NCI-H1694 treated with DMSO at 0.1 percent for 48 hours (cell line): ENCODE measurements around the gene RAX2.
"Not testable (repeated sequence)": the region's sequence is repeated elsewhere in the genome, so short reads cannot be mapped to it uniquely, and the experiment has no call there.

ENCODE experiments used
- DNase-seq: peaks from one replicate; lab custom pipeline; 2025; lab: John Stamatoyannopoulos, UW

RAX2 gene

DNA sequence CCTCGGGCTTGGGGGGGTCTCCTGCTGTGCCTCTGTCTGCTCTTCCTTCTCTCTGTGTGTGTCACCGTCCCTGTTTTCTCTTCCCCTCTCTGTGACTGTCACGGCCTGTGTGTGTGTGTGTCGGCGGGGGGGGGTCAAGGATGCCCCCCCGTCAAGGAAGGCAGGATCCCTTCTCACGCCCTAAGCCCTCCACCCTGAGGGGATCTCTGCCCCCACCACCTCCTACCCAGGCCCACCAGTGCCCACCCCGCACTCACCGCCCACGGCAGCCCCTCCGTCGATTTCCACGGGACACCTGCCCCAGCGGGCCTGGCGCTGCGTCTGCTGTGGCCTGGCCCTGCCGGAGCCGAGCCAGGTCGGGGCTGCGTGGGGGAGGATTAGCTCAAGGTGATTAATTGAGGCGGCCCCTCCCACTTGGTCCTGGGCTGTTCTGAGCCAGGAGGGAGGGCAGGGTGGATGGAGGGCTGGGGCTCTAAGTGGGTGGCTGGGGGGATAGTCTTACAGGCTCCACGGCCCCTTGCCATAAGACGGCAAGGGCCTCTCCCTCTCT is at the start of gene RAX2:
Gene RAX2 (minus strand): TSS at position 323 of the 550 bp plus-strand sequence. CDS start 486 bp downstream, outside the sequence.
- DNase-seq = no peak

DNA sequence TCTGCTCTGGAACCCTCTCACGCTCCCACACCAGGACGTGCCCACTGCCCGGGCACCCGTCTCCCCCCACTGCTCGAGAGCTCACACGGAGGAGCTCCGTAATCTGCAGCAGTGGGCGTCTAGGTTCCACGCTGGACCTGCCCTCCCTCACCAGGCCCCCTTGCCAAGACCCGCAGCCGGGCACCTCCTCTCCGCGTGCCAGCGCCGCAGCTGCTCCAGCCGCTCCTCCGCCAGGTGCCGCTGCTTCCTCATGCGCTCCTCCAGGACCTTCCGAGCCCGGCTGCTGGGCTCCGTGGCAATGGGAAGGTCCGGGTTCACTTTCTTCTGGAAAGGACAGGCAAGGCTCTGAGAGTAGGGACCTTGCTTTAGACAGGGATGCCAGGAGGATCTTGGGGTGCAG is 49.1 kb upstream of the RAX2 start:
- DNase-seq = no peak

DNA sequence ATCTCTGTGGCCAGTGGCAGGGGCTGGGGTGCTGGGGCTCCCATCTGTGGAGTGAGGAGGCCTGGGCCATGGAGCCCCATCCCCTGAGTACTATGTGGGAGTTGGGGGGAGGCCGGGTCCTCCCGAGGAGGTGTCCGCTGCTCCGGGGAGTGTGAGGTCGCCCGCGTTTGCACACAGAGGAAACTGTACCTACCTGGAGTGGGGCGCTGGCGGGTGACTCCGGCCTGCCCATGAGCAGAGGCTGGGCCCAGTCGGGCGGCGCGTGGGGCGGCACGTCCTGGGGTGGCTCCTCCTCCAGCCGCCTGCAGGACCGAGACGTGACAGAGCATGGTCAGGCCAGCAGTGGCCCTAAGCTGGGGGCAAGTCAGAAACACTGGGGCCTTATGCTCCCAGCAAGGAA is 48.0 kb upstream of the RAX2 start:
- no peak for DNase-seq

DNA sequence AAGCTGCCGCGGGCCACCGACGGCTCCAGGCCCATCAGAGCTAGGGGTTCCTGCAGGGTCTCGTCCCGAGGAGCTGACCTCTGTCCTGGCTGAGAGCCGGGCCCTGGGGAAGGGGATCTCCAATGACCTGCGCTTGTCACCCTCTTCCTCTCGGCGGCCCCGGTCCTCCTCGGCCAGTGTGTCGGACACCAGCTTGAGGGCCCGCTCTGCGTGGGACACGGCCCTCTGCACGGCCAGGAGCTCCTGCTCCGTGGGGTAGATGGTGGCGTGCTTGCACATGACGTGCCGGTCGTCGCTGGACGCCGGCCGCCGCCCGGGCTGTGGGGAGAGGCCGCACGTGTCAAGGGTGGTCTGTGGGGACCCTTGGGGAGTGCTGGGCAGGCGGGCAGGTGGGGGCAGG is 46.9 kb upstream of the RAX2 start:
- DNase-seq = no peak

DNA sequence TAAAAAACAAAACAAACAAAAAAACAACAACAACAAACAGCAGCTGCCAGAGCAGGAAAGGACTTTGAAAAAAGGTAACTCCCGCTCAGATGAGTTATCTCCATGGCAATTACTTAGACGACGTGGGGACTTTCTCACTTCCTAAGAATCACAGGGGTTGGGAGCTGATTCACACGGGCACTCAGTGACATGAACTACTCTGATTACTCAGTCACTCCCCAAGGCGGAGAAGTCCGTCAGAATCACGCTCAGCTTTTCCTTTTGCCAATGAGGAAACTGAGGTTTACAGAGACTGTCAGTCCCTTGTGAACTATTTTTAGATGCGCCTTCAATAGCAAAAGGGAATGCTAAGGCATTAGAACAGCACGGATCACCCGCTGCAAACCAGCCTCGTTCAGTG is 46.4 kb upstream of the RAX2 start:
- no peak for DNase-seq

DNA sequence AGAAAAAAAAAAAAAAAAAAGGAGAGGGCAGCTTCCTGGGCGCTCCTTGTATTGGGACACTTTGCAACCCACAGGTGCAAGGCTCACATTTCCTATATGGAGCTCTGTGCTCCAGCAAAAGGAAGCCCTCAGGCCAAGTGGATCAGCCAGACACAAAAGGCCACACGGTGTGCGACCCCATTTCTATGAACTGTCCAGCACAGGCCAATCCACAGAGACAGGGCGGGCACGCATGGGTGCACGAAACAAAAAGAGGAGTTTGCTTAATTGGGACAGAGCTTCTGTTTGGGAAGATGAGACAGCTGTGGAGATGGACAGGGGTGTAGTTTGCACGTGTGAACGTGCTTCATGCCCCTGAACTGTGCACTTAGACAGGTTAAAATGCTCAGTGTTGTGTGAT is 45.7 kb upstream of the RAX2 start:
- DNase-seq = no peak

DNA sequence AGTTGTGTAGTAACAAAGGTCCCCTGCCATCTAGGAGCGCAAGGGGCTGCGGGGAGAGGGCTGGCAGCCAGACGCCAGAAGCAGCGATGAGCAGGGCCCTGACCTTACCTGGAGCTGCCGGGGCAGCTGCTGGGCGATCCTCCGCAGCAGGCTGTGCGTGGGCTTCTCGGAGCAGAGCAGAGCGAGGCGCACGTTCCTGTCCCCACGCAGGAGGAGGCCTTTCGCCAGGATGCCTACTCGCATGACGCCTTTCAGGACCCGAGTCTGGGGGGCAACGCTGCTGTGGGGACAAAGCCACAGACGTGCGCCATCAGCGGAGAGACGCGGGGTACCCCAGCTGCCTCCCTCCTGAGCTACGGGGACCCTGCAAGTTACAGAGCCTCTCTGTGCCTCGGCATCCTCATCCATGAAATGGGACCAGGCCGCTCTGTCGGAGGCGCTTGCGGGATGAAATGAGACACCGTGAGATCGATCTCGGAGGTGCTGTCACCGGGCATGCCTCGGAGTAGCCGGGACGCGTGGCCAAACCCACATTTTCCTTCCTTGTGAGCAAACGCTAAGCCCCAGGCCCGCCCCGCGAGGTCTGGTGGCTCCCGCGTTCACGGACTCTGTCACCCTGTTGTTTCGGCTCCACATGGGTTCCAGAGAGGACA is 44.7 kb upstream of the RAX2 start:
- no peak for DNase-seq

DNA sequence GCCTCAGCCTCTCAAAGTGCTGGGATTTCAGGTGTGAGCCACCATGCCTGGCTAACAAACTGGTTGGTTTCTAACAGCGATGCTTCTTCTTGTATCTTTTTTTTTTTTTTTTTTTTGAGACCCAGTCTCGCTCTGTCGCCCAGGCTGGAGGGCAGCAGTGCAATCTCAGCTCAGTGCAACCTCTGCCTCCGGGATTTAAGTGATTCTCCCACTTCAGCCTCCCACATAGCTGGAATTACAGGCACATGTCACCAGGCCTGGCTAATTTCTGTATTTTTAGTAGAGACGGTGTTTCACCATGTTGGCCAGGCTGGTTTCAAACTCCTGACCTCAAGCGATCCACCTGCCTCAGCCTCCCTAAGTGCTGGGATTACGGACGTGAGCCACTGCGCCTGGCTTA is 44.1 kb upstream of the RAX2 start:
- DNase-seq = not testable (repeated sequence)

DNA sequence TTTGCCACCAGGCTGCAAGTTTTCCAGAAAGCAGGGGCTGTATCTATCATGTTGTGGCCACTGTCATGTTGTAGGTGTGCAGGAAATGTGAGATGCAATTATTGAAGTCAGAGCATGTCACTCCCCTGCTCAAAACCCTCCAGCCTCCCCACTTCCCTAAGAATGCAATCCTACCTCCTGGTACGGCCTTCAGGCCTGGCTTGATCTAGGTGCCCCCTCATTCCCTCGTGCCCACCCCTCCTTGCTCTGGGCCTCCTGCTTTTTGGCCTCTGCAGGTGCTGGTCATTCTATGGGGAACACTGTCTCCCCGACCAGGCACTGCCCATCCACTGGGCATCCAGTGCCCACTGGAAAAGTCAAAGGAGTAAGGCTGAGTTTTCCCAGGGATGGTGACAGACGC is 42.6 kb upstream of the RAX2 start:
- no peak for DNase-seq

DNA sequence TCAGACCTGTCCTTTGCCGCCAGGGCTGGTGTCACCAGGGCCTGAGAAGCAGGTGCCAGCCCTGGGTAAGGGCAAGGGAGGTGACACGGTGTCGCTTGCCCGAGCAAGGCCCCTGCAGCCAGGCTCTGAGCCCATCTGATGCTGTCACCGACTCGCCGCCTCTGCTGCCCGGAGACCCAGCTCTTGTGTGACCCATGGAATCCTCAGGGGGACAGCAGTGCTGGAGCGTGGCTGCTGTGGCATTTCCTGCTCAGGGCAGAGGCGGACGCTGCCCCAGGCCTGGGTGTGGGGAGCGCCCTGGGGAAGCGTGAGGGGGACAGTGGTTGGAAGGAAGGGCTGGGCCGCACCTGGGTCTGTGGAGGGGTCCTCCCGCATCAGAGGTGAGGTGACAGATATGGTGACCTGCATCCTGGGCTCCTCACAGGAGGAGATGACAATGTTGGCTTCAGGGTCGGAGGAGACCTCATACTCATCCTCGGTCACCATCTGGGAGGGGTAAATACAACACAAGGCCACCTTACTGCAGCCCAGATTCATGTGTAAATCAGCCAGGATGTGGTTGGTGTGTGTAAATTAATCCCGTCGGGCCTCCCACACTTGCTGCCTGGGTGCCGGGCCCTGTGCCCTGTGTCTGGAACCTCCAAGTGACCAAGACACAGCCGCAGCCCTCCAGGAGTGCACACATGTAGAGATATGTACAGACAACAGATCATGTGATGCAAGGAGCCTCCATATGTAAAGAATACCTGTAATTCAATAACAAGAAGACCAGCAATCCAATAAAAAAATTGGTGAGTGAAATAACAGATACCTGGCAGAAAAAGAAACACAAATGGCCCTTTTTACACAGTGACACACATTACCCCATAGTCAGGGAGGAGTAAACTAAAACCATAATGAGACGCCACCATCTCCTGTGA is 41.7 kb upstream of the RAX2 start:
- DNase-seq = no peak

DNA sequence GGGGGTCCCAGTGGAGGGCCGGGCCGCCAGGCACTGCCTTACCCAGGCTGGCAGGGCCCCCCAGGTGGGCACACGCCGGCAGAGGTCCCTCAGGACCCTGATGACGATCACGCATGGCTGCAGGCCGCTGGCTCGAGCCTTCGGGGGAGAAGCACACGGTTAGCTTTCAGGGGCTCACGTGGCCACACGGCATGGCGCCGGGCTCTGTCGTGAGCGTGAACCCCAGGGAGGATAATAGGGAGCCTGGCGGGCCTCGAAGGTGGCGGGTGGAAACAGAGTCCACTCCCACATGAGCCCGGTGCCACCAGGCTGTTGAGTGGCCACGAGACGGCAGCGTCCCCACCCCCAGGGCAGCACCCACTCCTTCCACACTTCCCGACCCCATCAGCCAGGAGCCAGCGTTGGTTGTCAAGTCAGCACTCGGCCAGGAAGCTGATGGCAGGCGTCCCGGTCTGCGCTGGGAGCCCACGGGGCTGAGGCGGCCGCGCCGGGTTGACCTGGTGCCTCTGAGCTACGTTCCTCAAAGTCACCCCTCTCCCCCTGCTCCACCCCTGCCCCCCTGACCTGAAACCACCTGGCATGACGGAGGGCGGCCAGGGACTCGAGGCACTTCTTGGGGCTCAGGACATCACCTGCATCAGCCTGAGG is 38.8 kb upstream of the RAX2 start:
- no peak for DNase-seq

DNA sequence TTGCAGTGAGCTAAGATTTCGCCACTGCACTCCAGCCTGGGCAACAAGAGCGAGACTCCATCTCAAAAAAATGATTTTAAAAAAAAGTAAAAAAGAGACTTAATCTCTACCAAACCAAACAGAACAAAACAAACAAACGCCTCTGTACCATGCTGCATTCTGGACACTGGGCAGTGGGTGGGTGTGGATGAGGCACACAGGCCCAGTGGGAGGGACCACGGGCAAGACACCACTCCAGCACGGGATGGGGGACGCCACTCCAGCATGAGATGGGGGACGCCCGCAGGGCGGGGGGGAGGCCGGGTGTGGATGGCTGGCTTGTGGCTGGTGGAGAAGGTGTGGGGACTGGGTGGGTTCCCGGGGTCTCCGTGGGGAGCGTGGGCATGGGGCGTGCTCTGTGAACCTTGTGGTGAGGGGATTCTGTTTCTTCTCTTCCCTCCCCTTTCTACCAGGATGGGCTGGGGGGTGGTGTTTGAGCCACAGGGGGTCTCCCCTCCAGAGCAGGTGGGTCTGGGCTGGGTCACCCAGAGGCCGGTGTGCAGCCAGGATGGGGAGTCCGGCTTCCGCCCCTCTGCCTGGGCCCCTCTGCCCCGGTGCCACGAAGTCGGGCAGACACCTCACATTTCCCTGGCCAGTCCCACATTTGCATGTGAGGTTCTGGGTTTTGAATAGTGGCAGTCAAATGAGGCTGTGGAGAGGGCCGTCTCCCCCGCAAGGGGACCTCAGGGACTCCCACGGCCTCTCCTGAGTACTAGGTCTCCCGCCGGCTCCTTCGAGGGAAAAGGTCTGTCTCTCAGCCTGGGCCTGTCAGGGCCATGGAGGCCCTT is 38.1 kb upstream of the RAX2 start:
- DNase-seq = no peak

DNA sequence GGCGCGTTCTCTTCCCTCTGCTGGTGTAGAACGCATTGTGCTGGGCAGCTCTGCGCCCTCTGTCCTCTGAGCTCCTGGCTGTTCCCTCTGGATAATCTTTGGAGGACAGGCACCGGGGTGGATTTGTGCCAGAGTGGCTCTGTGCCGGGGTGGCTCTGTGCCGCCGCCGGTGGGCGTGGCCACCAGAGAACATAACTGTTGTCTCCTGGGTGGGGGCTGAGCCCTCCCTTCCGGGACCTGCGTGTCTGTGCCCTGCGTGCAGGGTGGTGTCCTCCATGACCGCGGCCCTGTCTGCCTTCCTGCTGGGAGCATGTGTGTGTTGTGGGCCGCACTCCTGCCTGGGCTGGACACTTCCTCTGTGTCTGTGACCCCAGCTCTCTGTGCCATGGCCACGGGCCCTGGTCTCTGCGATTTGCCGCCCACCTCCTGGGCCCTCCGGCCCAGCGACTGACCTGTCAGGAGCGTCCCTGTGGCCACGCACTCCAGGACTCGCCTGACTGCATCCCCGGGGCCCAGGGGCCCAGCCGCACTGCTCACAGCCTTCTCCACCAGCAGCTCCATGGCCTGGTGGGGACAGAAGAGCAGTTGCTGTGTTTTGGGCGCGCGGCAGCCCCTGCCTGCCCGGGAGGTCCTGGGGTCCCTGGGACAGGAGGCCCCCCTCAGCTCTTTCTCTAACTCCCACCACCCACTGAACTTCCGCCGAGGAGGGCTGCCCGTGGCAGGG is 36.6 kb upstream of the RAX2 start:
- no peak for DNase-seq

DNA sequence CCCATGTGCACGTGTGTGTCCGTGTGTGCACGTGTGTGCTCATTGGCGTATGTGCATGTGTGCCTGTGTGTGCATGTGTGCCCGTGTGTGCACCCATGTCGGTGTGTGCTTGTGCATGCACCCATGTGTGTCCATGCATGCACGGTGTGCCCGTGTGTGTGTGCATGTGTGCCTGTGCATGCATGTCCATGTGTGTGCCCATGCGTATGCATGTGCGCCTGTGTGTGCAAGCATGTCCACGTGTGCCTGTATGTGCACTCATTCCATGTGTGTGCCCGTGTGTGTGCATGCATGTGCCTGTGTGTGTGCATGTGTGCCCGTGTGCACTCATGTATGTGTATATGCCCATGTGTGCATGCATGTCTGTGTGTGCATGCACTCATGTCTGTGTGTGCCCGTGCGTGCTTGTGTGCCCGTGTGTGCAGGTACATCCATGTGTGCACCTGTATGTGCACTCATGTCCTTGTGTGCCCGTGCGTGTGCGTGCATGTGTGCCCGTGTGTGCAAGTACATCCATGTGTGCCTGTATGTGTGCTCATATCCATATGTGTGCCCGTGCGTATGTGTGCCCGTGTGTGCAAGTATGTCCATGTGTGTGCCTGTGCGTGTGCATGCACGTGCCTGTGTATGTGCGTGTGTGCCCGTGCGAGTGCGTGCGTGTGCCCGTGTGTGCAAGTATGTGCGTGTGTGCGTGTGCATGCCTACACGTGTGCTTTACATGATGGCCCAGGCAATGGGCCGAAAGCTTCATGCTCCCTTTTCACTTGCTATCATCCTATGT is 35.7 kb upstream of the RAX2 start:
- no peak for DNase-seq

DNA sequence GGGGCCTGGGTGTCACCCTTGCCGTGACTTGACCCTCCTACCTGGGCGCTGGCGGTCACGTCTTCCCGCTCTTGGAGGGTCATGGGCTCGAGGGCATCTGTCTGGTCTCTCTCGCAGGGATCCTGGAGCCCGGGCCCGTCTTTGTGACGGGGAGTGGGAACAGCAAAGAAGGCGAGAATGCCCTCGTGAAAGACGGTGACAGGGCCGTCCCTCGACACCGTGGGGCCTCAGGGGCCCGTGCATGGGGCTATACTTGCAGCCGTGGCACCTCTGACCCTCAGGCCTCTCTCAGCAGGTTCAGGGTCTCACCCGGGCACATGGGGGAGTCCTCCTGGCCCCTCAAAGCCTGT is 35.1 kb upstream of the RAX2 start:
- no peak for DNase-seq

DNA sequence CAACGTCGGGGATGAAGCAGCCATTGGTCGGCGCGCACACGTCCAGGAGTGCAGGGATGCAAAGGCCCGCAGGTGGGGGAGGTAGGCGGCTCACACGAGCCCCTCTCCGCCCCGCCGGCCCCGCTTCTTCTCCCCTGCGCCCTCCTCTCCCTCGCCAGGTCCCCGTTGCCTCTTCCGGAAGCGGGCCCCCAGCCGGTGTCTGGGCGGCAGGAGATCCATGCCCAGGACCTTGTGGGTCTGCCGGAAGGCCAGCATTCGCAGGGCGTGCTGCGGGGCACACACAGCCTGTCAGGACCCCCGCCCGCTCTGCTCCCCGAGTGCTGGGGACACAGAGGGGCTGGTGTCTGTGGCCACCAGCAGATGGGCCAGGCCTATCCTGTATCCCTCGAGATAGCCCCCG is 33.8 kb upstream of the RAX2 start:
- no peak for DNase-seq

DNA sequence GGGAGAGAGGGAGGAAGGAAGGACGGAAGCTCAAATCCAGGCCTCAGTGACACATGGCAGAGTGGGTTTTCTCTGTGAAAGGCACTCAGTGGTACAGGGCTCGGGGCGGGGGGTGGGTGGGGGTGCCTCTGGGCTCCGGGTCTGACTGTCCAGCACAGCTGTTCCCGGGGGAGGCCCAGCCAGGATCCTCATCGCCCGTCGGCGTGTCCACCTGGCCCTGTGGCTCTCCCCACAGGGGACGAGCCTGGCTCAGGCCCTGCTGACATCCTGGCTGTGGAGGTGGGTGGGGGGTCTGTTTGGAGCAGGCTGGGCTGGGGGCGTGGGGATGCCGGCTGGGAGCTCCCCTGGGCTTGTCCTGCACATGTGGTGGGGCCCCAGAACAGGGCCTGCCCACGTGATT is 32.4 kb upstream of the RAX2 start:
- no peak for DNase-seq

DNA sequence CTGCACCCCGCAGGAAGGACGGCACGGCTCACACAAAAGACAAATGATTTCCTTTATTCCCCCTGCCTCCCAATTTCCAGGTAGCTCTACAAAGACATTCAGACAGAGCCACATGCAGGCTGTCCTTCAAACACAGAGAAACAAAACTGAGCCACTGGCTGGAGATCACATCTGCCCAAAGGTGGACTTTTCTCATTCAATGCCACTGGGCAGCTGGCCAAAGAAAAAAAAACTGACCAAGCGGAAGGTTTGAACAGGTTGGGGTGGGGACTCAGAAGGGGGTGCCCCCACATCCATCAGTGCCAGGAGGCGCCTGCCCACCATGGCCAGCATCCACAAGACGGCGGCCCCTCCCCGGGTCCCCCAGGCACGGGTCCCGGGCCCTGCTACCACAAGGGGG is 32.0 kb upstream of the RAX2 start:
- no peak for DNase-seq

DNA sequence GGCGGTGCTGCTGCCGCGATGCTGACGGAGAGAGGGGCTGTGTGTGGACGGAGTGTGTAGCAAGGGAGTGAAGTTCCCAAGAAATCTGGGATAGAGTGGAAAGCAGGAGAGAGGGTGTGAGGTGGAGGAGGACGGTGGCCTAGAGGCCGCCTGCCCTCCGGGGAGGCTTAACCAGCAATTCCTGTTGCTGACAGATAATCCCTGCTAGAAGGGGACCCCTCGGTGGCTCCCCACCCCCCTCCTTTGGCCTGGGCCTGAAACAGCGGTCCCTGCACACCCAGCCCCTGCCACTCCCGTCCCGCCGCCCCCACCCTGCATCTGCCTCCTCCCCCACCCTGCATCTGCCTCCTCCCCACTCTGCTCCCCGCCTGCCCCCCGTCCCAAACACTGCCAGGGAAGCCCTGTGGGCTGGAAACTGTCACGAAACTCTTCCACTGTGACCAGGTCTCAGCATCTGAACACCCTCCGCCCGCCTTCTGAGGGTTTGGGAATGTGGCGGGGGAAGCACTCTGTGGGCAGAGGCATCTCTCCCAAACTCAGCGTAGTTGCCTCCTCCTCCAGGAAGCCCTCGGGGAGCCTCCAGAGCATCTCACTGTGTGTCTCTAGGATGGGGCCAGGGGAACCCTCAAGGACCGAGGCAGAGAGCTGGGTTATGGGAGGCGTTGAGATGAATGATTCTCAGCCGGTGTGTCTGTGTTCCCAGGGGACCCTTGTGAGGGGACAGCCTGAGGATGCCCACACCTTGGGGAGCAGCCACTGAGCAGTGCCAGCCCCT is 31.3 kb upstream of the RAX2 start:
- no peak for DNase-seq
